WI38 (cell line): ENCODE measurements around the gene PSMB8.

Experiments
- H3K4me3 ChIP-seq: 2 replicates; pipeline ENCODE4 v1.5.1; 2011; ENCODE audit warnings: low read depth, mild to moderate bottlenecking, control low read depth, low read length
- TF ChIP-seq, protein P1 (sequence below): IDR thresholded peaks from 2 replicates; pipeline ENCODE4 v1.5.1; 2012; ENCODE audit warnings: low read depth, mild to moderate bottlenecking, control low read depth, low read length

Gene PSMB8

DNA sequence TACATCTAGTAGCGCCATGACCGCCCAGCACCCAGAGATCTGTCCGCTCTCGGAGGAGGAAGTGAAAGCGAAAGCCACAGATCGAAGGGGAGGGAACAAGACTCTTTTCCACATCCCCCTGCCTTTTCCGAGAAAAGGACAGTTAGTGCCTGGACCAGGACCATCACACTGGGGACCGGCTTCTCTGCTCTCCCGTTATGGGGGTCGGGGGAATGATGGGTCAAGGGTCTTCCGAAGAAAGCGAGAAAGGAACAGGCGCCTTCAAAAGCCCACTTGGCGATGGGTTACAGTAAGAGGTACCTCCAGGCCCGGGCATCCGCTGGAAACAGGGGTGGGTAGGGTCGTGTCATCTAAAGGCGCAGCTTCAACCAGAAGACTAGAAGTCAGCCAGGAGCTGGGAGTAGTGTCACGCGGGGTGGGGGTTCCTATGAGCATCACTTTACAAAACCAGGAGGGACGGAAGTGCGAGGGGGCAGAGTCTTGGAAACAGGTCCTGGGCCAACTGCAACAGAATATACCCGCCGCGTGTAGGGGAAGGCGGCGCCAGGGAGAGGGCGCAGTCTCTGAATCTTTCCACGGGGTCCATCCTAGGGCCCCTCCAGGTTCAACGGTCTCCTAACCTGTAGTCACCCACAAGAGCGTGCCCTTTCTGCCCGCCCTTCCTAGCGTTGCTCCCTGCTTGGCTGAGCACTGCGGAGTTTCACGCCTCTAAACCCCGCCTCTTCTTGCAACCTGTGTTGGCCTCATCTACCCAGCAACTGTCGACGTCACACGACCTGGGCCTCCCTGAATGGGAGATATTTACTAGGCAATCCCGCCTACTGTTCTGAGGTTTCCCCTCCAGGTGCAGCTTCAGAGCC, at the start of gene PSMB8:
Gene PSMB8, minus strand, starts transcription at position 69 of the 860 bp plus-strand sequence. Its CDS starts 51 bp downstream, at position 18.
- TF ChIP-seq, protein P1, sequence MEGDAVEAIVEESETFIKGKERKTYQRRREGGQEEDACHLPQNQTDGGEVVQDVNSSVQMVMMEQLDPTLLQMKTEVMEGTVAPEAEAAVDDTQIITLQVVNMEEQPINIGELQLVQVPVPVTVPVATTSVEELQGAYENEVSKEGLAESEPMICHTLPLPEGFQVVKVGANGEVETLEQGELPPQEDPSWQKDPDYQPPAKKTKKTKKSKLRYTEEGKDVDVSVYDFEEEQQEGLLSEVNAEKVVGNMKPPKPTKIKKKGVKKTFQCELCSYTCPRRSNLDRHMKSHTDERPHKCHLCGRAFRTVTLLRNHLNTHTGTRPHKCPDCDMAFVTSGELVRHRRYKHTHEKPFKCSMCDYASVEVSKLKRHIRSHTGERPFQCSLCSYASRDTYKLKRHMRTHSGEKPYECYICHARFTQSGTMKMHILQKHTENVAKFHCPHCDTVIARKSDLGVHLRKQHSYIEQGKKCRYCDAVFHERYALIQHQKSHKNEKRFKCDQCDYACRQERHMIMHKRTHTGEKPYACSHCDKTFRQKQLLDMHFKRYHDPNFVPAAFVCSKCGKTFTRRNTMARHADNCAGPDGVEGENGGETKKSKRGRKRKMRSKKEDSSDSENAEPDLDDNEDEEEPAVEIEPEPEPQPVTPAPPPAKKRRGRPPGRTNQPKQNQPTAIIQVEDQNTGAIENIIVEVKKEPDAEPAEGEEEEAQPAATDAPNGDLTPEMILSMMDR, result no peak
- H3K4me3 ChIP-seq, result peak within 1 kb of the TSS; percentile 92

DNA sequence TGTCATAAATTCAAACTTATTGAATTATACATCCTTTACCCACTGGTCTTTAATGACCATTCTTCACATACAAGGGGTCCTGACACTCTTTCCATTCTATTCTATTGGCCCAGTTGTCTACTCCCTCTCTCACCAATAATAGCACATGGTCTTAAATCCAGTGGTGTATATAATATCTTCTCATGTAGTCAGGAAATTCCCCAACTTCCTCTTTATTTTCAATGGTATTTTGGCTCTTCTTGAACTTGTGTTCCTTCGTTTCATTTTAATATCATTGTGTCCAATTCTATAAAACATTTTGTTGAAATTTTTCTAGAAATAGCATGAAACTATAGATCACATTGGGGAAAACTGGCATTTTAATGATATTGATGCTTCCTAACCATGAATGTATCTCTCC, 47.0 kb upstream of the PSMB8 start:
- H3K4me3 ChIP-seq, result no peak overlapping the region
- TF ChIP-seq, protein P1, result no peak

DNA sequence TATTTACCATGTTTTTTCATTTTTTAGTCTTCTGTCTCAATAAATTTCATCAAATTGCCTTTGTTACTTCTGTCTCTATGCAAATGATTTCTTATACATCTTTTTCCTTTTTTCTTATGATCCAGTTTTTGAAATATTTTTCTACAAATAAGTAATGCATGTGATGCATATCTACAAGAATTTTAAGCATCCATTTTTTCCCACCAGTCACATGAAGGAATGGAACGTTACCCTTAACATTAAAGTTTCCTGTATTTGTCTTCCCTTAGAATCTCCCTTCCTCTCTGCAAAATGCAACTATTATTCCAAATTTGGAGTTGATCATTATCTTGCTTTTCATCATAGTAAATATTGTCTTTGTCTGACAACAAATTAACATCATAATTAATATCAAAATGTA, 45.7 kb upstream of the PSMB8 start:
- TF ChIP-seq, protein P1, result no peak
- H3K4me3 ChIP-seq, result no peak overlapping the region

DNA sequence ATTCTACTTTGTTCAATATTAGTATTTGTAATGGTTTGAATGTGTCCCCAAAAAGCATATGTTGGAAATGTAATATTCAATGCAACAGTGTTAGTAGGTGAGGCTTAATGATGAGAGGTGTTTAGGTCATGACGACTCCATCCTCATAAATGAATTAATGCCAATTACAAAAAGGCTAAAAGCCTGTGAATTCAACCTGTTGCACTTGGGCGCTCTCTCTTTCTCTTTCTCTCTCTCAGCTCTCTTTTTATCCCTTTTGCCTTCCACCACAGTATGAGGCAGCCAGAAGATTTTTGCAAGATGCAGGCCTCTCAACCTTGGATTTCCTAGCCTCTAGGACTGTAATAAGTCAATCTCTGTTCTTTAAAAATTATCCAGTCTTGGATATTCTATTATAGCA, 44.7 kb upstream of the PSMB8 start:
- no peak overlapping the region for H3K4me3 ChIP-seq
- TF ChIP-seq, protein P1, result no peak

DNA sequence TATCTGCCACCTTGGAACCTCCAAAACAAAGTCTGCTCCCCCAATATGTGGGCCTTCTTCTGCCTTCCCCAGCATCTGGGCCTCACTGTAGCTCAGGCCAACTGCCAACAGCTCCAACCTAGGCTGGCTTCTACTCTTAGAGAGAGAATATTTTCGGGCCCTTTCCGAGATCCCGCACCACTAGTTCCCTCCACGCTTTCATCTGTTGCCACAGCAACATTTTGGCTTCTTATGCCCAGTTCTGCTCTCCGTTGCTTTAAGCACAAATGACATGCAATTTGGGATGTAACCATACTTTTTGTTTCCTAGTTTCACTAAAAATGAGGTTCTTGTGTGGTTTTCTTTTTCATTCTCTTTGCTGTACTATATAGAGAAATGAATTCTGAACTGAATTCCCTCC, 43.8 kb upstream of the PSMB8 start:
- TF ChIP-seq, protein P1, result no peak
- H3K4me3 ChIP-seq, result no peak overlapping the region

DNA sequence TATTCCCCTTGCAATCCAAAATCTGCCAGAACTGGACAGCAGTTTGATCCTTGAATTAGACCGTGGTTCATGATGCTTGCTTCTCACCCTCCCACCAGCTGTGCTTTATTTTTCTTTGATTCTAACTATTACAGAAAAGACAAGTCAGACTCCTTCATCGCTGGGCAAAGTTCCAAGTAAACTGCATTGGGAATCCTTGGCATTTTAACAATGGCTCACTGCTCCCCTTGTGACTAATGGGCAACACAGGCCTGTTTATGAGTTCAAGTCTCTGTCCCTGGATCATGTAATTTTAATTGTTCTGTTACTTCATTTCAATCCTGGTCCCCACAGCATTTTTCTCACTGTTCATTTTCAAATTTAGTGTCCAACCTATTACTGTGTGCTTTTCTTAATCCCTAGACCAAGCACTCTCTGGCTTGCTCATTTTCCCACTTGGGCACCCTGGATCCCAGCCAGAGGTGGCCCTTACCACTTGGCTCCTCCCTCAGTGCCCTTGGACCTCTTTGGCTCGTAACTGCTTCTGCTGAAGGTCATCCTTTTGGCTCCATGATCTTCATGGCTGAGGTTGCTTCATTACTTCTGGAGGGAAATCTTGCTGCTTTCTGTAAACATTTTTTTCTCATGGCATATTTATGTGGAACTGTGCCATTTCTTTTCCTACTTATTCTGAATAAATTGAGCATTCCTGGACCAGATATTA, 43.0 kb upstream of the PSMB8 start:
- no peak overlapping the region for H3K4me3 ChIP-seq
- TF ChIP-seq, protein P1, result no peak
